RWPE1 (cell line): ENCODE measurements around the gene SH2D7.

Experiments
- CTCF ChIA-PET: fragments of 350-600 bp; sonication (Branson Sonifier 250); formaldehyde crosslinking; extraction: SDS; loops from one replicate; lab custom pipeline; 2021; lab: Yijun Ruan, JAX
- POLR2A ChIA-PET: fragments of 400-600 bp; formaldehyde crosslinking; extraction: SDS; loops from one replicate; lab custom pipeline; 2020; ENCODE audit warnings: antibody characterized with exemption; ENCODE audit not compliant: low non-redundant PET; lab: Yijun Ruan, JAX
- DNase-seq: peaks from one replicate; pipeline ENCODE4 v3.0.0; 2012; ENCODE audit warnings: low spot score
- H3K27ac ChIP-seq: fragments of 450-650 bp; 2 replicates; pipeline ENCODE4 v1.5.1; 2017
- TF ChIP-seq, protein P1 (sequence below): fragments of 450-650 bp; conservative IDR thresholded peaks from 2 replicates; pipeline ENCODE4 v1.5.1; 2017; ENCODE audit warnings: low read depth, mild to moderate bottlenecking

Gene SH2D7

DNA sequence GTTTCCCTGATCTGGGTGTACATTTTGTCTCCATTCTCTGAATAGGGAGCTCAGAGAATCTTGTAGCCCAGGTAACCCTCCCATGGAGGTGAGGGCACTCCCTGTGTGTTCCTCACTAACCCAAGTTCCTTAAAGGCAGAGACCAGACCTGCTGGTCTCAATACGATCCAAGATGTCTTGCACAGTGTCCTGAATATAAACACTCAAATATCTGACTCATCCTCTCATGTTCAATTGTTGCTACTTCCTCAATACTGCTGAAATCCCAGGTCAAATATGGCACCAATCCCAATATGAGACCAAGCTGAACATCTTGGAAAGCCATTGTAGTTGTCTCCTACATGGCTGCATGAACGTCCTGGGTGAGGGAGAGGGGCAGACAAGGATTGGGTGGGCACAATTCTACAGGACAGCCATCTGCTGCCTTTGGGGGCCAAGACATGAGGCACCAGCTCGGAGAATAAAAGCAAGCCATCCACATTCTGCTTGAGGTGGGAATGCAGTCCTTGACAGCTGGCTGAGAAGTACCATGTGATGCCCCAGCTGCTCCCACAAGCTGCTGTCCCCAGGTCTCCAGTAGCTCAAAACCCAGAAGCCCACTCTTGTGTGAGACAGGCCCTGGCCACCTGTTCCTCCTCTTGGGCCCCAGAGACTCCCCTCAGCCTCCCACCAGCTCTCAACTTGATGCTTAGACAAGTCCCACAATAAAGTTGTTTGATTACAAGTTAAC, 33.1 kb upstream of the SH2D7 start:
- POLR2A ChIA-PET = no interaction called here
- no peak for DNase-seq
- H3K27ac ChIP-seq = no peak overlapping the region

DNA sequence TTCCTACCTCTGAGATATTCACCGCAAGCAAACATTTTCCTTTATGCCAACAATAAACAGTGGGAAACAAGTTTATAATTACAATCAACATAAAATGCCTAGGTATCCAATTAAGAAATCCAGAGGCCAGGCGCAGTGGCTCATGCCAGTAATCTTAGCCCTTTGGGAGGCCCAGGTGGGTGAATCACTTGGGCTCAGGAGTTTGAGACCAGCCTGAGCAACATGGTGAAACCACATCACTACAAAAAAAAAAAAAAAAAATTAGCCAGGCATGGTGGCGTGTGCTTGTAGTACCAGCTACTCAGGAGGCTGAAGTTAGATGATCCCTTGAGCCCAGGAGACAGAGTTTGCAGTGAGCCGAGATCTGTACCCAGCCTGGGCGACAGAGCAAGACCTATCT, 32.1 kb upstream of the SH2D7 start:
- DNase-seq = no peak
- ChIA-PET CTCF (interaction anchor here (0.6 to 1.7 kb wide), 3 partner anchors 11 to 93 kb away, joined by 3 to 6 read pairs (median 5); no protein-coding TSS in a partner anchor), POLR2A (no interaction called here)
- no peak overlapping the region for H3K27ac ChIP-seq
- TF ChIP-seq, protein P1, sequence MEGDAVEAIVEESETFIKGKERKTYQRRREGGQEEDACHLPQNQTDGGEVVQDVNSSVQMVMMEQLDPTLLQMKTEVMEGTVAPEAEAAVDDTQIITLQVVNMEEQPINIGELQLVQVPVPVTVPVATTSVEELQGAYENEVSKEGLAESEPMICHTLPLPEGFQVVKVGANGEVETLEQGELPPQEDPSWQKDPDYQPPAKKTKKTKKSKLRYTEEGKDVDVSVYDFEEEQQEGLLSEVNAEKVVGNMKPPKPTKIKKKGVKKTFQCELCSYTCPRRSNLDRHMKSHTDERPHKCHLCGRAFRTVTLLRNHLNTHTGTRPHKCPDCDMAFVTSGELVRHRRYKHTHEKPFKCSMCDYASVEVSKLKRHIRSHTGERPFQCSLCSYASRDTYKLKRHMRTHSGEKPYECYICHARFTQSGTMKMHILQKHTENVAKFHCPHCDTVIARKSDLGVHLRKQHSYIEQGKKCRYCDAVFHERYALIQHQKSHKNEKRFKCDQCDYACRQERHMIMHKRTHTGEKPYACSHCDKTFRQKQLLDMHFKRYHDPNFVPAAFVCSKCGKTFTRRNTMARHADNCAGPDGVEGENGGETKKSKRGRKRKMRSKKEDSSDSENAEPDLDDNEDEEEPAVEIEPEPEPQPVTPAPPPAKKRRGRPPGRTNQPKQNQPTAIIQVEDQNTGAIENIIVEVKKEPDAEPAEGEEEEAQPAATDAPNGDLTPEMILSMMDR = no peak

More for the DNA sequence above, 33.1 kb upstream of the SH2D7 start:
- TF ChIP-seq, protein P1 = no peak
- CTCF ChIA-PET = interaction anchor here (1.1 to 1.7 kb wide), 2 partner anchors 12 to 18 kb away, joined by 3 read pairs; no protein-coding TSS in a partner anchor

DNA sequence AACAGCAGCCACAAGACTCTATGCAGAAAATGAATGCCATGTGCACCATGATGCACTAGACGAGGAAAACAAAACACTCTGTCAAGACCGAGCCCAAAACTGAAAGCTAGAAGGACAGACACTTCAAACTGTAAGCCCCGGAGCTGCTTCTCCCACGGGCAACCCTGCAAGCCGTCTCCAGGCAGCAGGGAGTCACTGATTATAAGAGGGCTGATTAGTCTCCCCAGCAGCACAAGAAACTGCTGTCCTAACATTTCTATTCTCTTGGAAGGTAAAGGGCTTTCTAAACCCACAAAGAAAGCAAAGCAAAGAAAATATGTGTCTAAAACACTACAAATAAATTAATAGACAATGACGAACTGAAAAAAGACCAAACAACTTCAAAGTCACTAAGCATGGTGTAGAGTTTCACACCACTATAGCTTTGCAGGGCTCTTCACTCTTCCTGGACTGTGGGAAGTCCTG, 30.4 kb upstream of the SH2D7 start:
- ChIA-PET CTCF (no interaction called here), POLR2A (no interaction called here)
- DNase-seq = no peak
- no peak overlapping the region for H3K27ac ChIP-seq
- TF ChIP-seq, protein P1 = no peak

DNA sequence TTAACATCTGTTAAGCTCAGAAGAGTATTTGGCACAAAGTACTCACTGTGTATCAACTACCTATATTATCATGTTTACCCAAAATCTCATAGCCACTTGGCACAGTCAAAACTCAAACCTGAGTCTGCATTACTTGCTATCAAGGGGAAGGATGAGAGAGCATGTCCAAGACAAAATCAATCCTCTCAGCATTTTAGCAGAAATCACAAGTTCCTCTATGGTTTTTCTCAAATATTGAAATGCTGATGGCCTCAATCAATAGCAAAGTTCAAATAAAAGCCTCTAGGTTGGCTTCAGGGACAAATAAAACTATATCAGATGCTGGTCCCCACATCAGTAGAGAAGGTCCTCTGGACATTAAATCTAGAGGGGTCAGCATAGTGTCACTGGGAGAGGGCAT, 29.1 kb upstream of the SH2D7 start:
- no peak overlapping the region for H3K27ac ChIP-seq
- TF ChIP-seq, protein P1 = no peak
- ChIA-PET POLR2A (no interaction called here), CTCF (no interaction called here)
- no peak for DNase-seq

DNA sequence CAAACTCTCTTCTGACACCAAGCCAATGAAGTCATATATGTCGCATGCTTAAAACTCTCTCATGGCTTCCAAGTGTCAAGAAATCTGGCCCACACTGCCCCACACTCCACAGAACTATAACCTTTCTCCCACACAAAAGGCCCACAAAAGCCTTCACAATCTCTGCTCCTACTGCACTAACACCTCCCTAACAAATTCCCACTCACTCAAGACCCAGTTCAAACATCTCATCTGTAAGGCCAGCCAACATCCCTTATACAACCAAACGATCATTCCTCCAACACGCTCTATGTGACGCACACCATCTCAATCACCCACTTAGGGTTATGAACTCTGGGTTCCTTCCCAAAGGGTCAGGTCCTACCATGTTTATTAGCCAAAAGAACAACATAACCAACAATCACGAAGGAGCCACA, 28.4 kb upstream of the SH2D7 start:
- CTCF ChIA-PET = no interaction called here
- POLR2A ChIA-PET = no interaction called here
- H3K27ac ChIP-seq = no peak overlapping the region
- TF ChIP-seq, protein P1 = no peak
- DNase-seq = no peak

DNA sequence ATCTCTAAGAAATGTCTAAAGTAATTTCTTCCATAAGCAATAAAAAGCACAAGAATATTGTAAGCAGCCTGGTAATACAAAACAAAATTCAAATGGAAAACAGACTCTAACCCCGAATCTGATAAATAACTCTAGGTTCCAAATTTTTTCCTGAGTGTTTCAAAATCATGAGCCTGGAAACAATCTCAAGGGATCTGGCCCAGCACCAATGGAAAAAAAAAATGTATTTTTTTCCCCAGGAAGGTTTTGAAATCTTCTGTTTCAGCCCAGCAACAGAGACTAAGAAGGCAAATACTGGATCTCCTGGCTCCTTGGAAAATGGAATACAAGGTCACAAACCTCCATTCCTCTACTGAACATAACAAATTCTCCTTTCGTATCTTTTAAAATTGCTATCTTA, 27.8 kb upstream of the SH2D7 start:
- no peak overlapping the region for H3K27ac ChIP-seq
- DNase-seq = no peak
- POLR2A ChIA-PET = no interaction called here
- CTCF ChIA-PET = no interaction called here
- TF ChIP-seq, protein P1 = no peak
